Stomach (tissue), 4 donors: ENCODE data around the gene KIF4A.

Source experiments
- POLR2AphosphoS5 ChIP-seq, 3 donors: sonication (generic); formaldehyde crosslinking; IDR thresholded peaks; one replicate each; pipeline ENCODE4 v1.6.1; 2016; ENCODE audit warnings: antibody characterized with exemption in 3 of 3
- TF ChIP-seq, protein P1 (sequence below), 7 experiments: fragments of 450-650 bp in 4 of 7; fragments of 200-600 bp in 3 of 7; sonication (generic) in 3 of 7; IDR thresholded peaks; one replicate each; pipeline ENCODE4 v1.5.1; 2016 to 2019; ENCODE audit warnings: antibody characterized with exemption in 7 of 7, control low read depth in 2 of 7, mild to moderate bottlenecking in 1 of 7

DNA sequence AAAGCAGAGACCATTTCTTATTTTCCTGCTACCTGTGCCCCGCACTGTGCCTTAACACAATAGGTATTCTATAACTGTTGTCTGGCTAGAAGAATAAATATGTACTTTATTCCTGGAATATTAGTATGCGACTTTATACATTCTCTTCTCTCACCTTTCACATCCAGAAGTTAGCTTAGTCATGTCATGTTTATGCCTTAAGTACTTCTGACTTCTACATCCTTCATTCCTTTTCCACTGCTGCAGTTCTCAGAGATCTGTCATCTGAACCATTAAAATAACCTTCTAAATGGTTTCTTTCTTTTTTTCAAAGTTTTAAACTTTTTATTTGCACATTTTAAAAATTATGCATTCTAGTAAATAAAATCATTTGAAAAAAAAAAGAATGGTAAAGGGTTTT lies 34.4 kb downstream of the KIF4A start:
- TF ChIP-seq POLR2AphosphoS5 (IDR thresholded peaks at IDR 0.05) = no peak
- TF ChIP-seq, protein P1, sequence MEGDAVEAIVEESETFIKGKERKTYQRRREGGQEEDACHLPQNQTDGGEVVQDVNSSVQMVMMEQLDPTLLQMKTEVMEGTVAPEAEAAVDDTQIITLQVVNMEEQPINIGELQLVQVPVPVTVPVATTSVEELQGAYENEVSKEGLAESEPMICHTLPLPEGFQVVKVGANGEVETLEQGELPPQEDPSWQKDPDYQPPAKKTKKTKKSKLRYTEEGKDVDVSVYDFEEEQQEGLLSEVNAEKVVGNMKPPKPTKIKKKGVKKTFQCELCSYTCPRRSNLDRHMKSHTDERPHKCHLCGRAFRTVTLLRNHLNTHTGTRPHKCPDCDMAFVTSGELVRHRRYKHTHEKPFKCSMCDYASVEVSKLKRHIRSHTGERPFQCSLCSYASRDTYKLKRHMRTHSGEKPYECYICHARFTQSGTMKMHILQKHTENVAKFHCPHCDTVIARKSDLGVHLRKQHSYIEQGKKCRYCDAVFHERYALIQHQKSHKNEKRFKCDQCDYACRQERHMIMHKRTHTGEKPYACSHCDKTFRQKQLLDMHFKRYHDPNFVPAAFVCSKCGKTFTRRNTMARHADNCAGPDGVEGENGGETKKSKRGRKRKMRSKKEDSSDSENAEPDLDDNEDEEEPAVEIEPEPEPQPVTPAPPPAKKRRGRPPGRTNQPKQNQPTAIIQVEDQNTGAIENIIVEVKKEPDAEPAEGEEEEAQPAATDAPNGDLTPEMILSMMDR (IDR thresholded peaks at IDR 0.05) = no peak
